Measurements from ENCODE around the gene PLA2G2F.

PLA2G2F gene

GRCh38 chr1:20141466-20141865 is 2.3 kb downstream of the PLA2G2F start:
- no peak for DNase-seq (ENCODE audit: low read depth)
- H3K4me3 ChIP-seq (ENCODE audit: low read depth, low read length) = no peak overlapping the region
- TF ChIP-seq, protein P1, sequence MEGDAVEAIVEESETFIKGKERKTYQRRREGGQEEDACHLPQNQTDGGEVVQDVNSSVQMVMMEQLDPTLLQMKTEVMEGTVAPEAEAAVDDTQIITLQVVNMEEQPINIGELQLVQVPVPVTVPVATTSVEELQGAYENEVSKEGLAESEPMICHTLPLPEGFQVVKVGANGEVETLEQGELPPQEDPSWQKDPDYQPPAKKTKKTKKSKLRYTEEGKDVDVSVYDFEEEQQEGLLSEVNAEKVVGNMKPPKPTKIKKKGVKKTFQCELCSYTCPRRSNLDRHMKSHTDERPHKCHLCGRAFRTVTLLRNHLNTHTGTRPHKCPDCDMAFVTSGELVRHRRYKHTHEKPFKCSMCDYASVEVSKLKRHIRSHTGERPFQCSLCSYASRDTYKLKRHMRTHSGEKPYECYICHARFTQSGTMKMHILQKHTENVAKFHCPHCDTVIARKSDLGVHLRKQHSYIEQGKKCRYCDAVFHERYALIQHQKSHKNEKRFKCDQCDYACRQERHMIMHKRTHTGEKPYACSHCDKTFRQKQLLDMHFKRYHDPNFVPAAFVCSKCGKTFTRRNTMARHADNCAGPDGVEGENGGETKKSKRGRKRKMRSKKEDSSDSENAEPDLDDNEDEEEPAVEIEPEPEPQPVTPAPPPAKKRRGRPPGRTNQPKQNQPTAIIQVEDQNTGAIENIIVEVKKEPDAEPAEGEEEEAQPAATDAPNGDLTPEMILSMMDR (IDR thresholded peaks at IDR 0.05; ENCODE audit: low read depth, low read length, missing control alignments) = no peak

GRCh38 chr1:20142001-20142710 is 3.0 kb downstream of the PLA2G2F start:
- no peak for DNase-seq (ENCODE audit: low read depth)
- H3K4me3 ChIP-seq (ENCODE audit: low read depth, low read length) = no peak overlapping the region
- TF ChIP-seq, protein P1 (IDR thresholded peaks at IDR 0.05; ENCODE audit: low read depth, low read length, missing control alignments) = no peak

- no peak overlapping the region for H3K4me3 ChIP-seq (ENCODE audit: low read depth, low read length)
- TF ChIP-seq, protein P1 (IDR thresholded peaks at IDR 0.05; ENCODE audit: low read depth, low read length, missing control alignments) = no peak
- DNase-seq (ENCODE audit: low read depth) = no peak
Measured at GRCh38 chr1:20143318-20143717, 4.2 kb downstream of the PLA2G2F start.

- no peak overlapping the region for H3K4me3 ChIP-seq (ENCODE audit: low read depth, low read length)
- TF ChIP-seq, protein P1 (IDR thresholded peaks at IDR 0.05; ENCODE audit: low read depth, low read length, missing control alignments) = no peak
- DNase-seq (ENCODE audit: low read depth) = no peak
Measured at GRCh38 chr1:20143734-20144565, 4.8 kb downstream of the PLA2G2F start.

GRCh38 chr1:20147846-20148570 is 8.9 kb downstream of the PLA2G2F start:
- TF ChIP-seq, protein P1 (IDR thresholded peaks at IDR 0.05; ENCODE audit: low read depth, low read length, missing control alignments) = no peak

DNA sequence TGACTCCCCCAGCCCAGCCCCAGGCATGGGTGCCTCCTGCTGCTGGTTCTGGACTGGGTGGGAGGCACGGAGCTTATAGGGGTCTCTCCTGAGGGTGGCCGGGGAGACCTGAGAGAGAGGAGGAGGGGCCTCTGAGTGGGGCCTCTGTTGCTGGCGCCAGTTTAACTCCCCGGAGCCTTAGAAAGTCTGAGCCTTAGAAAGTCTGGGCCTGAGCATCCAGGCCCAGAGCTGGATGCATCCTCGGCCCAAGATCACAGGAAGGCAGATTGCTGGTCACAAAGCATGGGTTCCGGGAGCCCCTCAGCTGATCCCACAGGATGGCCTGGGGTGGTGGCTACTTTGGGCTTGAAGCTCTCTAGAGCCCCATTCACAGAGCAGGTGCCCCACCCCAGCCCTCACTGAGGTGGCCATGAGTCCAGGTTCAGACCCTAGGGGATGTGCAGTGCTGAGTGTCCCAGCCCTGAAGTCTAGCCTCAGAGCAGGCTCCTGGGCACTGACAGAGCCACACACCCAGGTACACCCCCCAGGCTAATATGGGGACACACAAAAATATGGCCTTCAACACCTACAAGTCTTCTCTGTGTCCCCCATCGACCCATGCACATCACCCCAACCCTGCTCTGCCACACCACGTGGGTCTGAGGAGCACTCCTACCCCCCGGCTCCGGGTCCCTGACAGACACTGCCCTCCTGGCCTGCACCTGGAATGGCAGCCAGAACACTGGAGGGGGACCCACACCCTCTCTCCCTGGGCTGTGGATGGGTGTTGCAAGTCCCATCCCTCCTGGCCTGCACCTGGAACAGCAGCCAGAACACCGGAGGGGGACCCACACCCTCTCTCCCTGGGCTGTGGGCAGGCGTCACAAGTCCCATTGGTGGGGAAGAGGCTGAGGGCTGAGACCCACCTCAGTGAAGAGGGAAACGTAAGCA is 9.7 kb downstream of the PLA2G2F start:
- H3K4me3 ChIP-seq (ENCODE audit: low read depth, low read length) = no peak overlapping the region
- TF ChIP-seq, protein P1 (IDR thresholded peaks at IDR 0.05; ENCODE audit: low read depth, low read length, missing control alignments) = no peak
- DNase-seq (ENCODE audit: low read depth) = no peak

More at GRCh38 chr1:20147846-20148570, 8.9 kb downstream of the PLA2G2F start:
- H3K4me3 ChIP-seq (ENCODE audit: low read depth, low read length) = no peak overlapping the region
- no peak for DNase-seq (ENCODE audit: low read depth)
